Testis (tissue), 2 donors: ENCODE results near the gene TLK1.

Experiments used
- POLR2A ChIP-seq: fragments of 450-650 bp; IDR thresholded peaks from one replicate; pipeline ENCODE4 v1.6.1; 2017; ENCODE audit warnings: antibody characterized with exemption, mild to moderate bottlenecking, moderate library complexity
- TF ChIP-seq, protein P1 (sequence below), 3 experiments: fragments of 450-650 bp in 2 of 3; fragments of 200-600 bp in 1 of 3; sonication (generic) in 1 of 3; IDR thresholded peaks; one replicate each; pipeline ENCODE4 v1.5.1; 2016 to 2019; ENCODE audit warnings: antibody characterized with exemption in 3 of 3, mild to moderate bottlenecking in 2 of 3, moderate library complexity in 1 of 3

DNA sequence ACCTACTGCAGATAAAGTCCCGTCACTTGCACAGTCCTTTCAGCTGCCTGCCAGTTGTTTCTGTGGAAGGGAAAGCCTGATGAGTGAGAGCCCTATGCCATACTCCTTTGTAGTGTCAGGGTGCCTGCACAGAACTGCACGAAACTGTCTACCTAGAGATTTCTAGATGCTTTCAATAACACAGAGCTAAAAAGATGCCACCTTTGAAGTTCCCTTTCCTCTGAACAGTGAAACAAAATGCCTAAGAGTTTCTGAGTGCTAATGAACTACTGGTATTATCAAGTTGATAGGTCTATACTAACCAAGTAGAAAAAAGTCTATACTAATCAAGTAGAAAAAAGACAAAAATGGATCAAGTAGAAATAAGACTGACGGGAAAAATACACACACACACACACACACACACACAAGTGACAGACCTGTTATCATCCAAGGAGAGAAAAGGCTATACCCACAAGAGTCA, 79.0 kb downstream of the TLK1 start:
- TF ChIP-seq, protein P1, sequence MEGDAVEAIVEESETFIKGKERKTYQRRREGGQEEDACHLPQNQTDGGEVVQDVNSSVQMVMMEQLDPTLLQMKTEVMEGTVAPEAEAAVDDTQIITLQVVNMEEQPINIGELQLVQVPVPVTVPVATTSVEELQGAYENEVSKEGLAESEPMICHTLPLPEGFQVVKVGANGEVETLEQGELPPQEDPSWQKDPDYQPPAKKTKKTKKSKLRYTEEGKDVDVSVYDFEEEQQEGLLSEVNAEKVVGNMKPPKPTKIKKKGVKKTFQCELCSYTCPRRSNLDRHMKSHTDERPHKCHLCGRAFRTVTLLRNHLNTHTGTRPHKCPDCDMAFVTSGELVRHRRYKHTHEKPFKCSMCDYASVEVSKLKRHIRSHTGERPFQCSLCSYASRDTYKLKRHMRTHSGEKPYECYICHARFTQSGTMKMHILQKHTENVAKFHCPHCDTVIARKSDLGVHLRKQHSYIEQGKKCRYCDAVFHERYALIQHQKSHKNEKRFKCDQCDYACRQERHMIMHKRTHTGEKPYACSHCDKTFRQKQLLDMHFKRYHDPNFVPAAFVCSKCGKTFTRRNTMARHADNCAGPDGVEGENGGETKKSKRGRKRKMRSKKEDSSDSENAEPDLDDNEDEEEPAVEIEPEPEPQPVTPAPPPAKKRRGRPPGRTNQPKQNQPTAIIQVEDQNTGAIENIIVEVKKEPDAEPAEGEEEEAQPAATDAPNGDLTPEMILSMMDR (IDR thresholded peaks at IDR 0.05): no peak
- no peak for TF ChIP-seq POLR2A
